ENCODE measurements around the gene GULP1.
A peak's percentile ranks its signal among the peaks of the same experiment; 100 is the strongest.

The GULP1 gene

GRCh38 chr2:188485496-188485895 is 193.8 kb downstream of the GULP1 start:
- CTCF ChIA-PET: no interaction called here
- DNase-seq: no peak
- H3K4me1 ChIP-seq (ENCODE audit: control extremely low read depth in 1 of 4, control insufficient read depth in 4 of 4, insufficient read depth in 4 of 4, low read length in 3 of 4): no peaks in the 10 kb centered on the region

GRCh38 chr2:188492751-188493150 is 201.1 kb downstream of the GULP1 start:
- H3K27ac ChIP-seq (ENCODE audit: insufficient read depth in 1 of 2, low read depth in 1 of 2, low read length in 2 of 2, poor library complexity in 1 of 2, severe bottlenecking in 2 of 2): no peak overlapping the region
- H3K27me3 ChIP-seq (replicated peaks in 2 of 5; ENCODE audit: control insufficient read depth in 4 of 5, insufficient read depth in 5 of 5, low read length in 4 of 5): no peaks in the 10 kb centered on the region
- no peaks in the 10 kb centered on the region for H3K36me3 ChIP-seq (ENCODE audit: control insufficient read depth in 4 of 4, insufficient read depth in 4 of 4, low read length in 3 of 4)
- ChIA-PET POLR2A (interaction anchor here (0.6 kb wide), 1 partner anchor 34 kb away, joined by 3 read pairs; no protein-coding TSS in a partner anchor), CTCF (no interaction called here)
- no peak for DNase-seq
- H3K4me1 ChIP-seq (ENCODE audit: control extremely low read depth in 1 of 4, control insufficient read depth in 4 of 4, insufficient read depth in 4 of 4, low read length in 3 of 4): no peaks in the 10 kb centered on the region
- no CpG with 5 or more reads among the region's 4 CpGs for WGBS (ENCODE audit: insufficient coverage)
- no peak overlapping the region for H3K4me3 ChIP-seq (ENCODE audit: control insufficient read depth in 1 of 7, extremely low read depth in 1 of 7, insufficient read depth in 4 of 7, low read depth in 2 of 7, low read length in 6 of 7)
- no peaks in the 10 kb centered on the region for H3K9me3 ChIP-seq (ENCODE audit: control extremely low read depth in 1 of 5, control insufficient read depth in 4 of 5, insufficient read depth in 2 of 5, low read depth in 1 of 5, low read length in 4 of 5)

More at GRCh38 chr2:188485496-188485895, 193.8 kb downstream of the GULP1 start:
- H3K9me3 ChIP-seq (ENCODE audit: control extremely low read depth in 1 of 5, control insufficient read depth in 4 of 5, insufficient read depth in 2 of 5, low read depth in 1 of 5, low read length in 4 of 5): no peaks in the 10 kb centered on the region
- H3K36me3 ChIP-seq (ENCODE audit: control insufficient read depth in 4 of 4, insufficient read depth in 4 of 4, low read length in 3 of 4): no peaks in the 10 kb centered on the region
- H3K27me3 ChIP-seq (replicated peaks in 2 of 5; ENCODE audit: control insufficient read depth in 4 of 5, insufficient read depth in 5 of 5, low read length in 4 of 5): no peaks in the 10 kb centered on the region
- POLR2A ChIA-PET: no interaction called here
- H3K4me3 ChIP-seq (ENCODE audit: control insufficient read depth in 1 of 7, extremely low read depth in 1 of 7, insufficient read depth in 4 of 7, low read depth in 2 of 7, low read length in 6 of 7): no peak overlapping the region
- no peak overlapping the region for H3K27ac ChIP-seq (ENCODE audit: insufficient read depth in 1 of 2, low read depth in 1 of 2, low read length in 2 of 2, poor library complexity in 1 of 2, severe bottlenecking in 2 of 2)

- ChIA-PET POLR2A (no interaction called here), CTCF (interaction anchor here (0.6 kb wide), 1 partner anchor 1943 kb away, joined by 3 read pairs; no protein-coding TSS in a partner anchor)
- no peaks in the 10 kb centered on the region for H3K27me3 ChIP-seq (replicated peaks in 2 of 5; ENCODE audit: control insufficient read depth in 4 of 5, insufficient read depth in 5 of 5, low read length in 4 of 5)
- H3K4me3 ChIP-seq (ENCODE audit: control insufficient read depth in 1 of 7, extremely low read depth in 1 of 7, insufficient read depth in 4 of 7, low read depth in 2 of 7, low read length in 6 of 7): no peak overlapping the region
- no peaks in the 10 kb centered on the region for H3K4me1 ChIP-seq (ENCODE audit: control extremely low read depth in 1 of 4, control insufficient read depth in 4 of 4, insufficient read depth in 4 of 4, low read length in 3 of 4)
- no peaks in the 10 kb centered on the region for H3K9me3 ChIP-seq (ENCODE audit: control extremely low read depth in 1 of 5, control insufficient read depth in 4 of 5, insufficient read depth in 2 of 5, low read depth in 1 of 5, low read length in 4 of 5)
- H3K27ac ChIP-seq (ENCODE audit: insufficient read depth in 1 of 2, low read depth in 1 of 2, low read length in 2 of 2, poor library complexity in 1 of 2, severe bottlenecking in 2 of 2): no peak overlapping the region
- no peak for DNase-seq
- no peaks in the 10 kb centered on the region for H3K36me3 ChIP-seq (ENCODE audit: control insufficient read depth in 4 of 4, insufficient read depth in 4 of 4, low read length in 3 of 4)
Observed at GRCh38 chr2:188494906-188495305, 203.2 kb downstream of the GULP1 start.

- Histone ChIP-seq H3K4me1 (ENCODE audit: control extremely low read depth in 1 of 4, control insufficient read depth in 4 of 4, insufficient read depth in 4 of 4, low read length in 3 of 4) (no peaks in the 10 kb centered on the region), H3K9me3 (ENCODE audit: control extremely low read depth in 1 of 5, control insufficient read depth in 4 of 5, insufficient read depth in 2 of 5, low read depth in 1 of 5, low read length in 4 of 5) (no peaks in the 10 kb centered on the region), H3K4me3 (ENCODE audit: control insufficient read depth in 1 of 7, extremely low read depth in 1 of 7, insufficient read depth in 4 of 7, low read depth in 2 of 7, low read length in 6 of 7) (no peak overlapping the region), H3K27ac (ENCODE audit: insufficient read depth in 1 of 2, low read depth in 1 of 2, low read length in 2 of 2, poor library complexity in 1 of 2, severe bottlenecking in 2 of 2) (no peak overlapping the region), H3K27me3 (replicated peaks in 2 of 5; ENCODE audit: control insufficient read depth in 4 of 5, insufficient read depth in 5 of 5, low read length in 4 of 5) (no peaks in the 10 kb centered on the region), H3K36me3 (ENCODE audit: control insufficient read depth in 4 of 4, insufficient read depth in 4 of 4, low read length in 3 of 4) (no peaks in the 10 kb centered on the region)
- DNase-seq: peak in 2 of 3 donors; percentile 15 to 31
- 57% methylated on average over 1 of the region's 2 CpGs for WGBS (ENCODE audit: insufficient coverage)
- CTCF ChIA-PET: no interaction called here
- POLR2A ChIA-PET: no interaction called here
Observed at GRCh38 chr2:188495969-188496431, 204.3 kb downstream of the GULP1 start.

DNA sequence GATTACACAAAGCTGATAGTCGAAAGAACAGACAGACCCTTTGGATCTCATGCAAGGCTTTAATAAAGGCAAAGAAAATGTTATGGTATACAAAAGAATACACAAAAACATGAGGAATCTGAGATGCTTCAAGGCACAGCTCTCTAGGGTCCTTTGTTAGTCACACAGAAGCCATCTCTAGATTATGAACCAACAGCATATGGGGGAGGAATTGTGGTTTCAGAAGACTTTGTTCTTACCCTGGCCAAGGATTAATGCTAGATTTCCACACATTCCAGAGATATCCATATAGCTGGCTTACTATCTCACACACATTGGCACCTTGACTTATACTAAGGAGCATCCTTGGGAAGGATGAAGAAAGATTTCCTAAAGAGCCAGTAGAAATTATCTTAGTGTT is 206.1 kb downstream of the GULP1 start:
- Histone ChIP-seq H3K9me3 (ENCODE audit: control extremely low read depth in 1 of 5, control insufficient read depth in 4 of 5, insufficient read depth in 2 of 5, low read depth in 1 of 5, low read length in 4 of 5) (no peaks in the 10 kb centered on the region), H3K27me3 (replicated peaks in 2 of 5; ENCODE audit: control insufficient read depth in 4 of 5, insufficient read depth in 5 of 5, low read length in 4 of 5) (no peaks in the 10 kb centered on the region), H3K36me3 (ENCODE audit: control insufficient read depth in 4 of 4, insufficient read depth in 4 of 4, low read length in 3 of 4) (no peaks in the 10 kb centered on the region), H3K4me3 (ENCODE audit: control insufficient read depth in 1 of 7, extremely low read depth in 1 of 7, insufficient read depth in 4 of 7, low read depth in 2 of 7, low read length in 6 of 7) (no peak overlapping the region), H3K27ac (ENCODE audit: insufficient read depth in 1 of 2, low read depth in 1 of 2, low read length in 2 of 2, poor library complexity in 1 of 2, severe bottlenecking in 2 of 2) (no peak overlapping the region), H3K4me1 (ENCODE audit: control extremely low read depth in 1 of 4, control insufficient read depth in 4 of 4, insufficient read depth in 4 of 4, low read length in 3 of 4) (no peaks in the 10 kb centered on the region)
- no peak for DNase-seq
- no CpG with 5 or more reads among the region's 1 CpG for WGBS (ENCODE audit: insufficient coverage)
- ChIA-PET CTCF (no interaction called here), POLR2A (no interaction called here)

DNA sequence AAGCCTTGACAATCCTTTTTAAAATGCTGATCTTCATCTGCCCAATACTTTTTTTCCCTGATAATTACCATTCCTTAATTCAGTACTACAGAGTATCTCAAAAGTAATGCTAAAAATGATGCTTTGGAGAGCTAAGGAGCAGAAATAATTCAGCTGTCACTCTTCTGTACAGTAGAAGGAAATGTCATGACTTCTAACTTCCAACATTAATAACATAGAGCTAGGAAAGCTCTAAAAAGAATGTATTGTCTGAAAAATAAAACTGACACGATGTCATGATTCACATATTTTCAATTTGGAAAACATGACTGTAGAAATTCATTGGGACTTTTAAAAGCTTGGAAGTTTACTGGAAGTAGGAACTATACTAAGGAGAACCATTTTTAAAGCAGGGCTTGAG is 212.3 kb downstream of the GULP1 start:
- H3K4me3 ChIP-seq (ENCODE audit: control insufficient read depth in 1 of 7, extremely low read depth in 1 of 7, insufficient read depth in 4 of 7, low read depth in 2 of 7, low read length in 6 of 7): no peak overlapping the region
- H3K36me3 ChIP-seq (ENCODE audit: control insufficient read depth in 4 of 4, insufficient read depth in 4 of 4, low read length in 3 of 4): no peaks in the 10 kb centered on the region
- DNase-seq: no peak
- no peak overlapping the region for H3K27ac ChIP-seq (ENCODE audit: insufficient read depth in 1 of 2, low read depth in 1 of 2, low read length in 2 of 2, poor library complexity in 1 of 2, severe bottlenecking in 2 of 2)
- H3K27me3 ChIP-seq (replicated peaks in 2 of 5; ENCODE audit: control insufficient read depth in 4 of 5, insufficient read depth in 5 of 5, low read length in 4 of 5): peaks cover 0 to 2% (median 0%) of the 10 kb centered on the region in 5 experiments
- no peaks in the 10 kb centered on the region for H3K9me3 ChIP-seq (ENCODE audit: control extremely low read depth in 1 of 5, control insufficient read depth in 4 of 5, insufficient read depth in 2 of 5, low read depth in 1 of 5, low read length in 4 of 5)
- ChIA-PET POLR2A (no interaction called here), CTCF (no interaction called here)
- WGBS (ENCODE audit: insufficient coverage): no CpG with 5 or more reads among the region's 1 CpG
- no peaks in the 10 kb centered on the region for H3K4me1 ChIP-seq (ENCODE audit: control extremely low read depth in 1 of 4, control insufficient read depth in 4 of 4, insufficient read depth in 4 of 4, low read length in 3 of 4)

DNA sequence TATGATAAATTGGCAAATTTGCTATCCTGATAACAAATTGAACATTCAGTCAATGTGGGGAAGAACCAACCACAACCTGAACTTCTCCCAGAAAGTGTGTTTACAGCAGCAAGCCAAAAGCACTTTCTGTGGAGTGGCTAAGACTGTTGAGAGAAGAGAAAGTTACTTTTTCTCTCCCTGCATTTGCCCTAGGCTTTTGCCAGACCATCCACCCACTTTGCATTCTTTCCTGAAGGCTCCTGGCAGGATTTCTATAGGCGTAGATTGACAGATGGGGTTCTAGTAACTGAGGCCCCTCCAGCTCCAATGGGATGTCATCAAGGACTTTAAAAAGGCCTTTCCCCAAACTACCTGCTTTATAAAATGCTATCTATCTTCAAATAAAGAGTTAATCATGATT is 215.2 kb downstream of the GULP1 start:
- Histone ChIP-seq H3K27me3 (replicated peaks in 2 of 5; ENCODE audit: control insufficient read depth in 4 of 5, insufficient read depth in 5 of 5, low read length in 4 of 5) (peaks cover 0 to 2% (median 0%) of the 10 kb centered on the region in 5 experiments), H3K9me3 (ENCODE audit: control extremely low read depth in 1 of 5, control insufficient read depth in 4 of 5, insufficient read depth in 2 of 5, low read depth in 1 of 5, low read length in 4 of 5) (no peaks in the 10 kb centered on the region), H3K4me3 (ENCODE audit: control insufficient read depth in 1 of 7, extremely low read depth in 1 of 7, insufficient read depth in 4 of 7, low read depth in 2 of 7, low read length in 6 of 7) (no peak overlapping the region), H3K4me1 (ENCODE audit: control extremely low read depth in 1 of 4, control insufficient read depth in 4 of 4, insufficient read depth in 4 of 4, low read length in 3 of 4) (no peaks in the 10 kb centered on the region), H3K36me3 (ENCODE audit: control insufficient read depth in 4 of 4, insufficient read depth in 4 of 4, low read length in 3 of 4) (no peaks in the 10 kb centered on the region), H3K27ac (ENCODE audit: insufficient read depth in 1 of 2, low read depth in 1 of 2, low read length in 2 of 2, poor library complexity in 1 of 2, severe bottlenecking in 2 of 2) (no peak overlapping the region)
- no peak for DNase-seq
- ChIA-PET CTCF (no interaction called here), POLR2A (no interaction called here)
- no CpG with 5 or more reads among the region's 1 CpG for WGBS (ENCODE audit: insufficient coverage)

Data from common myeloid progenitor, CD34-positive (primary cell).